NB4 (cell line): ENCODE measurements around the gene ACACB.

Source experiments
- DNase-seq: peaks from one replicate; pipeline ENCODE4 v3.0.0; 2010; ENCODE audit warnings: low read depth
- H3K4me3 ChIP-seq: one replicate; pipeline ENCODE4 v1.5.1; 2011; ENCODE audit warnings: mild to moderate bottlenecking, low read depth, low read length, moderate library complexity
- MYC ChIP-seq: IDR thresholded peaks from 2 replicates; pipeline ENCODE4 v1.6.1; 2011; ENCODE audit warnings: low read depth, low read length
- POLR2A ChIP-seq: IDR thresholded peaks from 2 replicates; pipeline ENCODE4 v1.6.1; 2011; ENCODE audit warnings: mild to moderate bottlenecking; ENCODE audit not compliant: insufficient read length; ENCODE audit errors: extremely low read depth
- TF ChIP-seq, protein P1 (sequence below): IDR thresholded peaks from 2 replicates; pipeline ENCODE4 v1.6.1; 2011; ENCODE audit warnings: low read depth, low read length
- TF ChIP-seq, protein P2 (sequence below): IDR thresholded peaks from one replicate; pipeline ENCODE4 v1.5.1; 2012; ENCODE audit warnings: low read depth, low read length

ACACB gene

DNA sequence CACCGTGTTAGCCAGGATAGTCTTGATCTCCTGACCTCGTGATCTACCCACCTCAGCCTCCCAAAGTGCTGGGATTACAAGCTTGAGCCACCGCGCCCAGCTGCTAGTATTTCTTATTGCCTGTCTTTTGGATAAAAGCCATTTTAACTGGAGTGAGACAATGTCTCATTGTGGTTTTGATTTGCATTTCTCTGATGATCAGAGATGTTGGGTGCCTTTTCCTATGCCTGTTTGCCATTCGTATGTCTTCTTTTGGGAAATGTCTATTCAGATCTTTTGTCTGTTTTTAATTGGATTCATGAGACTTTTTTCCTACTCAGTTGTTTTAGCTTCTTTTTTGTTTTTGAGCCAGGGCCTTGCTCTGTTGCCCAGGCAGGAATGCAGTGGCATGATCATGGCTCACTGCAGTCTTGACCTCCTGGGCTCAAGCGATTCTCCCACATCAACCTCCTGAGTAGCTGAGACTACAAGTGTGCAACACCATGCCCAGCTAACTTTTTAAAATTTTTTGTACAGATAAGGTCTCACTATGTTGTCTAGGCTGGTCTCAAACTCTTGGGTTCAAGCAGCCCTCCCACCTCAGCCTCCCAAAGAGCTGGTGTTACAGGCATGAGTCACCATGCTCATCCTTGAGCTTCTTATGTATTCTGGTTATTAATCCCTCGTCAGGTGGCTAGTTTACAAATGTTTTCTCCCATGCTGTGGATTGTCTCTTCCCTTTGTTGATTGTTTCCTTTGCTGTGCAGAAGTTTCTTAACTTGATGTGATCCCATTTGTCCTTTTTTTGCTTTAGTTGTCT lies 65.9 kb downstream of the ACACB start:
- DNase-seq = no peak
- TF ChIP-seq, protein P1, sequence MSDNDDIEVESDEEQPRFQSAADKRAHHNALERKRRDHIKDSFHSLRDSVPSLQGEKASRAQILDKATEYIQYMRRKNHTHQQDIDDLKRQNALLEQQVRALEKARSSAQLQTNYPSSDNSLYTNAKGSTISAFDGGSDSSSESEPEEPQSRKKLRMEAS = no peak
- TF ChIP-seq, protein P2, sequence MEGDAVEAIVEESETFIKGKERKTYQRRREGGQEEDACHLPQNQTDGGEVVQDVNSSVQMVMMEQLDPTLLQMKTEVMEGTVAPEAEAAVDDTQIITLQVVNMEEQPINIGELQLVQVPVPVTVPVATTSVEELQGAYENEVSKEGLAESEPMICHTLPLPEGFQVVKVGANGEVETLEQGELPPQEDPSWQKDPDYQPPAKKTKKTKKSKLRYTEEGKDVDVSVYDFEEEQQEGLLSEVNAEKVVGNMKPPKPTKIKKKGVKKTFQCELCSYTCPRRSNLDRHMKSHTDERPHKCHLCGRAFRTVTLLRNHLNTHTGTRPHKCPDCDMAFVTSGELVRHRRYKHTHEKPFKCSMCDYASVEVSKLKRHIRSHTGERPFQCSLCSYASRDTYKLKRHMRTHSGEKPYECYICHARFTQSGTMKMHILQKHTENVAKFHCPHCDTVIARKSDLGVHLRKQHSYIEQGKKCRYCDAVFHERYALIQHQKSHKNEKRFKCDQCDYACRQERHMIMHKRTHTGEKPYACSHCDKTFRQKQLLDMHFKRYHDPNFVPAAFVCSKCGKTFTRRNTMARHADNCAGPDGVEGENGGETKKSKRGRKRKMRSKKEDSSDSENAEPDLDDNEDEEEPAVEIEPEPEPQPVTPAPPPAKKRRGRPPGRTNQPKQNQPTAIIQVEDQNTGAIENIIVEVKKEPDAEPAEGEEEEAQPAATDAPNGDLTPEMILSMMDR = no peak
- no peak for TF ChIP-seq MYC
- no peak for TF ChIP-seq POLR2A
- H3K4me3 ChIP-seq = no peak overlapping the region

DNA sequence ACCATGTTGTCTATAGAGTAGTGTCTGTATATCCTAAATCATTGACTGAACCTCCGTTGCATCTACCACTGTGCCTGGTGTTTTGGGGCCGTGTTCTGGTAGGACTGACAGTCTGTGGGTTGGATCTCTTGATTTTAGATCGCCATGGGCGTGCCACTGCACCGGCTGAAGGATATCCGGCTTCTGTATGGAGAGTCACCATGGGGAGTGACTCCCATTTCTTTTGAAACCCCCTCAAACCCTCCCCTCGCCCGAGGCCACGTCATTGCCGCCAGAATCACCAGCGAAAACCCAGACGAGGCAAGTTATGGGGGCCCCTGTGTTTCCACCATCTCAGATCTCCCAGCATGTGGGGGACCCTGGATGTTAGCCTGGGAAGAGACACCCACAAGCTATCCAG lies 69.1 kb downstream of the ACACB start:
- TF ChIP-seq, protein P2 = no peak
- TF ChIP-seq, protein P1 = no peak
- TF ChIP-seq MYC (no peak), POLR2A (no peak)
- H3K4me3 ChIP-seq = no peak overlapping the region
- no peak for DNase-seq

DNA sequence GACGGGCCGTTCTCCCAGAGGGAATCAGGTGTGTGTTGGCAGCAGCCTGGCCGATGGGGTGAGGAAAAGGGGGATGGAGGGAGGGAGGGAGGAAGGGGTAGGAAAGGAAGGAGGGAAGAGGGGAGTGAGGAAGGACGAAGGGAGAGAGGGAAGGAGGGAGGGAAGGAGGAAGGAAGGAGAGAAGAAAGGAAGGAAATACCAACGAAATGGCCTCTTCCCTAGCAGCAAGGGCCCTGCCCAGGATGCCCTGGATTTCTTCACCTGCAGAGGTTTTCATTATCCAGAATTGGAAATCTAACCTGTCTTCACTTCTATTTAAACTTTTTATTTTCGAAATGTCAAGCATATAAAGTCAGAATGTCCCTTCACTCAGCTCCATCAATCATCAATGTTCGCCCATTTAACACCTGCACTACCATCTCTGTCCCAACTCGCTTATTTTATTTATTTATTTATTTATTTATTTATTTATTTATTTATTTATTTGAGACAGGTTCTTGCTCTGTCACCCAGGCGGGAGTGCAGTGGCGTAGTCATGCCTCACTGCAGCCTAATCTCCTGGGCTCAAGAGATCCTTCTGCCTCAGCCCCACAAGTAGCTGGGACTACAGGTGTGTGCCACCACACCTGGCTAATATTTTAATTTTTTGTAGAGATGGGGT lies 70.7 kb downstream of the ACACB start:
- H3K4me3 ChIP-seq = no peak overlapping the region
- DNase-seq = no peak
- TF ChIP-seq POLR2A = no peak

DNA sequence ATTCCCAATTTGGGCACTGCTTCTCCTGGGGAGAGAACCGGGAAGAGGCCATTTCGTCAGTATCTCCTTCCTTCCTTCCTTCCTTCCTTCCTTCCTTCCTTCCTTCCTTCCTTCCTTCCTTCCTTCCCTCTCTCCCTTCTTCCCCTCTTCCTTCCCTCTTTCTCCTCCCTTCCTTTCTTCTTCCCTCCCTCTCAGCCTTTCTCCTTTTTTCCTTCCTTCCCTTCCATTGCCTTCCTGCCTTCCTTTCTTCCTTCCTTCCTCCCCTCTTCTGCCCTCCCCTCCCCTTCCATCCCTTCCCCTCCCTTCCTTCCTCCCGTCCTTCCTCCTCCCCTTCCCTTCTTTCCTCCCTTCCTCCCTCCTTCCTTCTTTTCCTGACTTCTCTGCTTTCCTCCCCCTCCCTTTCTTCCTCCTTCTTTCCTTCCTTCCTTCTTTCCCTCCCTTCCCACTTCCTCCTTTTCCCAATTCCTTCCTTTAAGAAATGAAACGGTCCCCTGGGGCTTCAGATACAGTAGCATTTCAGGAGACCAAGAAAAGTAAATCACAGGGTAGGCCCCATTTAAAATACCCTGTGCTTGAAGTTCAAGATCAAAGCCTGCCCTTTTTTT lies 71.8 kb downstream of the ACACB start:
- no peak for DNase-seq
- TF ChIP-seq MYC = no peak
- TF ChIP-seq, protein P2 = no peak
- TF ChIP-seq POLR2A = no peak
- TF ChIP-seq, protein P1 = no peak
- H3K4me3 ChIP-seq = no peak overlapping the region

DNA sequence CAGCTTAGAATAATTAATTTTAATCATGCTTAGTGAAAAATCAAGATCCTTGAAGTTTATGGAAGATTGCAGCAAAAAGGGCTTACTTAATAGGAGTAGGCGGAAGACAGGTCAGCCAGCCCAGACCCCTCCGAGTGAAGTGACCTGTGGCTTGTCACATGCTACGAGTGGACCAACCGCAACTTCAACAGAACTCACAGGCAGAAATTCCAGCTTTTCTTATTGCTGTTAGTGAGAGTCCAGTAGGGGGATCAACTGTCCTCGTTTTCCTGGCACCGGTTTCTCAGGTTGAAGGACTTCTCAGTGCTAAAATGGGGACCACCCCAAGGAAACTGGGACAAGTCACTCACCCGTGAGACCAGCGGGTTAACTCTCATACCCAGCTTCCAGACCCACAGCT lies 72.9 kb downstream of the ACACB start:
- no peak overlapping the region for H3K4me3 ChIP-seq
- TF ChIP-seq, protein P2 = no peak
- TF ChIP-seq POLR2A = no peak
- TF ChIP-seq MYC = no peak
- TF ChIP-seq, protein P1 = no peak
- no peak for DNase-seq

DNA sequence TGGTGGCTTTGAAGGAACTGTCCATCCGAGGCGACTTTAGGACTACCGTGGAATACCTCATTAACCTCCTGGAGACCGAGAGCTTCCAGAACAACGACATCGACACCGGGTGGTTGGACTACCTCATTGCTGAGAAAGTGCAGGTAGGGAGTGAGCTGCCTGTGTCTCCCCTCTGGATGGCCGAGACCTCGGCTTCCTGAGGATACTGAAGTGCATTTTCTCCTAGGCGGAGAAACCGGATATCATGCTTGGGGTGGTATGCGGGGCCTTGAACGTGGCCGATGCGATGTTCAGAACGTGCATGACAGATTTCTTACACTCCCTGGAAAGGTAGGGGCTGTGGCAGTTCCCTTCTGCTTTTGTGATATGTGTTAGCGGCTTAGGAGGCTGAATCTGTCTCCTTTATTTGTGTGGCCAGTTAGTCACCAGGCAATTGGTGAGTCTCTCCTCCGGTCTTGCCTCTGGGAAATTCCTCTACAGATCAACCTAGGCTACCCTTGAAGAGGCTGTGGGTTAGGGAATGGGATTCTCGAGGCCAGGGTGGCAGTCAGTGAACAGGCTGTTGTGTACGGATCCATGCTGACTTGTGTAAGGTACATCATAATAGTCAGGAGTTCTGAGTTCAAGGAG lies 75.3 kb downstream of the ACACB start:
- DNase-seq = no peak
- no peak overlapping the region for H3K4me3 ChIP-seq
- TF ChIP-seq, protein P1 = no peak
- TF ChIP-seq POLR2A (no peak), MYC (no peak)
- TF ChIP-seq, protein P2 = no peak
